NCI-H1417 treated with DMSO at 0.1 percent for 48 hours (cell line): ENCODE measurements around the gene SUSD3.
"Not testable (repeated sequence)": the region's sequence is repeated elsewhere in the genome, so short reads cannot be mapped to it uniquely, and the experiment has no call there.

ENCODE experiments used
- DNase-seq: peaks from one replicate; lab custom pipeline; 2025; lab: John Stamatoyannopoulos, UW

Gene SUSD3

DNA sequence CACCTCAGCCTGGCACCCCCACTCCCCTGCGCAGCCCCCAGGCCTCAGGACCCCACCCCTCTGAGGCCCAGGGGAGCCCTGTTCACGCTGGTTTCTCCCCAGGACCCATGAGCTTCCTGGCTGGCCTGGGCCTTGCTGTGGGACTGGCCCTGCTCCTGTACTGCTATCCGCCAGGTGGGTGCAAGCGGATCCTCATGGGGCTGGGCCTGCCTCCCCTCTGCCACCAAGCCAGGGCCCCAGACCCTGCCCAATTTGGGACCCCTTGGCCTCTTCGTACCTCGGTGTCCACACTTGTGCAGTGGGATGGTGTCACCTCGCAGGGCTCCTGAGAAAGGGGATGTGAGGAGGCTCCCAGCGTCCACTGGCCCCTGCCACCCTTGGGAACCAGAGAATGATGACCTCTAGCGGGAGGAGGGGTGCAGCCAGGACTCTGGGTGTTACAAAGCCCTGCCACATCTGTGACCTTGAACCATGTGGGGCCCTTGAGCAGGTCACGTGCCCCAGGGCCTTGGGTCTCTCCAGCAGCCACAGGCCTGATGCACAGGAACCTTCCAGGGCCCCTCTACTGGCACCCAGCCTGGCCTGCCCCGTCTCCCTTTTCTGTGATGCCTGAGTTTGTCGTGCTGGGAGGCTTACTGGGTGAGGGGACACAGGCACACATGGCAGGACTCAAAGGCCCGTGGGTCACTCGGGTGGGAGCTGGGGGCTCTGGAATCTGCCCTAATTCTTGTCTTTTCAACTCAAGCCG lies 53.8 kb downstream of the SUSD3 start:
- DNase-seq: no peak

DNA sequence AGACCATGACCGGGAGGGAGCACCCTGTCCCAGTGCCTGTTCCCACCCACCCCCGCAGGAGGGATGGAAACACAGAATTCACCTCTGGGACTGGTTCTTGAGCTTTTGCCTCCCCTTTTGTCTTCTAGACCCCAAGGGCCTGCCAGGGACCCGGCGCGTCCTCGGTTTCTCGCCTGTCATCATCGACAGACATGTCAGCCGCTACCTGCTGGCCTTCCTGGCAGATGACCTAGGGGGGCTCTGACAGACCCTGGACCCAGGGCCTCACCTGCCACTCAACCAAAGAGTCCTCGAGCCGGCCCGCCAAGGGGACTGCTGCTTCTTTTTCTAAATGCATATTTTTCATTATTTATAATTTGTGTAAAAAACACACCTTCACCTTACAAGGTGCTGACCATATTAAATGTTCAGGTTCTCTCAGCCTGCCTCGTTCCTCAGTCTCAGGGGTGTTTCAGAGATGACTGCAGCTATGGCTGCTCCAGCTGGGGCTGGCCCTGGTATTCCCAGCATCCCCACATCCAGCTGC lies 54.4 kb downstream of the SUSD3 start:
- no peak for DNase-seq

DNA sequence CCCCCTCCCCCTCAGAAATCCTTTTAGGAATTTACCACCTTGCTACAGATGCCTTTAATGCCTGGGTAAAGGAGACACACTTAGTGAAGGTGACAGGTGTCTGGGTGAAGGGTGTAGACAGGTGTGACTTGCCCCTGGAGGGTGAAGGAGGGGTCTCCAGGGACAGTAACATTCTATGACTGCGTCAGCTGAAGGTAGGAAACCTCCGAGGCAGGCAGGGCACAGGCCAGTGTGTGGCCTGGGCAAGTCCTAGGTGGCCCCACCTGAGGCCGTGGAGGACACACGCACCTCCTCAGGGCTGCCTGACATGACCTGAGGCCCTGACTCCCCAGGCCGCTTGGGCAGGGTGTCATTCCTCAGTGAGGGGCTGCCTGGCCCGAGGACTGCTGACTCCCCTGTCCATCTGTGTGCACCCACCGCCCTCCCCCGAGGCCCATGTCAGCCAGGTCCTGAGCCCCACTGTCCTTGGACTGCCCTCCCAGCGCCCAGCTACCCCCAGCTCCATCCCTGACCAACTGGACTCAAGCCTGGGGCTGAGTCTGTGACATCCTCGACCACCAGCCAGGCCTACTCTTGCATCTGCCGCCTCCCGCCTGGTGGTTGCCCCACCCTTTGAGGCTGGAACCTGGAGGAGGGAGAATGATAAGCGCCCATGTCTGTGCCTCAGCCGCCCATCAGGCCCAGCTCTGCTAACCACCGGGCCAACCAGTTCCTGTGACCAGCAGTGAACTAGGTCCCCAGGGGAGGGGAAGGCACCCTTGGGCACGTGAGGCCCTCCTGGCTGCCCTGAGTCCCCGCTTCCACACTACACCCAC lies 55.9 kb downstream of the SUSD3 start:
- no peak for DNase-seq

DNA sequence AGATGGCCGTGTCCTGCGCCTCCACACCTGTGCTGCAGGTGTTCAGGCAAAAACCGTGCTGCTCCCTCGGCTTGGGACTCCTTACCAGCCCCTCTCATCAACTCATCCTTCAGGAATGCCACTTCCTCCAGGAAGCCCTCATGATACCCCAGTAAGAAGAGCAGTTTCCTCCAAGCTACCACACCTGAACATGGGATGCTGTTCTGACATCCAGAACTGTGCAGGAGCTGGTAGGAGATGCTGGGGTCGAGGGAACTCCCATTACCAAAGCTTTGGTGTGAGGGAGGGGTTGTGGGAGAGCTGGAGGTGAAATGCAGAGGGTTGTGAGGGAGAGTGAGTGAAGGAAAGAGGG lies 56.5 kb downstream of the SUSD3 start:
- DNase-seq: no peak

DNA sequence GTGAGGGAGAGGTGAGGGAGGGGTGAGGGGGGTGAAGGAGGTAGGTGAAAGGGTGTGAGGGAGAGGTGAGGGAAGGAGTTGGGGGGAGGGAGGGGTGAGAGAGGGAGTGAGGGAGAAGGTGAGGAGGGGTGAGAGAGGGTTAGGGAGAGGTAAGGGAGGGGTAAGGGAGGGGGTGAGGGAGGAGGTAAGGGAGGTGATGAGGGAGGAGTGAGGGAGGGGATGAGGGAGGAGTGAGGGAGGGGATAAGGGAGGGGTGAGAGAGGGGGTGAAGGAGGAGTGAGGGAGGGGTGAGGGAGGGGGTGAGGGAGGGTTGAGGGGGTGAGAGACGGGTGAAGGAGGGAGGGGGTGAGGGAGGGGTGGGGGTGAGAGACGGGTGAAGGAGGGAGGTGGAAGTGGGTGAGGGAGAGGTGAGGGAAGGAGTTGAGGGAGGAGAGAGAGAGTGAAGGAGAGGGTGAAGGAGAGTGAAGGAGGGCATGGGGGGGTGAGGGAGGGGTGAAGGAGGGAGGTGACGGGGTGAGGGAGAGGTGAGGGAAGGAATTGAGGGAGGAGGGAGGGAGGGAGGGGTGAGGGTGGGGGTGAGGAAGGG lies 57.1 kb downstream of the SUSD3 start:
- DNase-seq: no peak

DNA sequence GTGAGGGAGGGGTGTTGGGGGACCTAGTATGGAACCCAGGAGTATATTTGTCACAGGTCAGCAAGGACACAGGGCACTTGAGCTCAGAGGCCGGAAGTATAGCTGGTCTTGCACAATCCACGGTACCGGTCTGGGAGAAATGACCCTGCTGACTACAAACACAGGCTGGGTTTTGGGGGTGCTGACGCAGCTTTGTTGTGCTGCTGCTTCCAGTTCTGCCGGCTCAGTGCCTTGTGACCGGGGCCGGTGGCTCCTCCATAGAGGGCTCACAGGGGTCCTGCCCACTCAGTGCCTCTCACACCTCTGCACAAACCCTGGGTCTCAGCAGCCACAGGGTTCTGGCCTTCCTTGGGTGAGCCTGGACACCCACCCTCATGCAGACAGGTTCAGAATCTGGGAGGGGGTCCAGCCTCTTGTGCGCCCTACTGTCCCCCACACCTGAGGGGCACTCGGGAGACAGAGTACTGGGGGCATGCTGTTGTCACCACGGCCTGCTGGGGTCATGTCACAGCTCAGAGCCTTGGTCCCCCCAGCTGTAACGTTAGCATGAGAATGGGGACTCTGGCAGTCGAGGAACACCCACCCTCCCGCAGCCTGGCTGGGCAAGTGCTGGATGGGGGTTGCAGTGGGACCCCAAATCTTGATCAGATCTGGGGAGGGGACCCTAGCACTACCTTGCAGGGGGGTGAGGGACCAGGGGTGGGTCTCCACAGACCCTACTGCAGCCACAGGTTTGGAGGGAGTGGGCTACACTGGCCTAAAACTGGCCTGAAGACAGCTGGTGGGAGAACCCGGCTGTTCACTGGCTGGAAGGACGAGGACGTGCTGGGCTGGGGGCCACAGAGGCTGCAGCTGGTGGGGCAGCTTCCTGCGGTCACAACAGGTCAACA lies 57.8 kb downstream of the SUSD3 start:
- DNase-seq: no peak

DNA sequence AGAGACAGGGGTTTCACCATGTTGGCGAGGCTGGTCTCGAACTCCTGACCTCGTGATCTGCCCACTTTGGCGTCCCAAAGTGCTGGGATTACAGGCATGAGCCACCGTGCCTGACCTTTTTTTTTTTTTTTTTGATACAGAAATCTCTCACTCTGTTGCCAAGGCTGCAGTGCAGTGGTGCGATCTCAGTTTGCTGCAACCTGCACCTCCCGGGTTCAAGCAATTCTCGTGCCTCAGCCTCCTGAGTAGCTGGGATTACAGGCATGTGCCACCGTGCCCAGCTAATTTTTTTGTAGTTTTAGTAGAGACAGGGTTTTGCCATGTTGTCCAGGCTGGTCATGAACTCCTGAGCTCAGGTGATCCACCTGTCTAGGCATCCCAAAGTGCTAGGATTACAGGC lies 59.0 kb downstream of the SUSD3 start:
- not testable (repeated sequence) for DNase-seq

DNA sequence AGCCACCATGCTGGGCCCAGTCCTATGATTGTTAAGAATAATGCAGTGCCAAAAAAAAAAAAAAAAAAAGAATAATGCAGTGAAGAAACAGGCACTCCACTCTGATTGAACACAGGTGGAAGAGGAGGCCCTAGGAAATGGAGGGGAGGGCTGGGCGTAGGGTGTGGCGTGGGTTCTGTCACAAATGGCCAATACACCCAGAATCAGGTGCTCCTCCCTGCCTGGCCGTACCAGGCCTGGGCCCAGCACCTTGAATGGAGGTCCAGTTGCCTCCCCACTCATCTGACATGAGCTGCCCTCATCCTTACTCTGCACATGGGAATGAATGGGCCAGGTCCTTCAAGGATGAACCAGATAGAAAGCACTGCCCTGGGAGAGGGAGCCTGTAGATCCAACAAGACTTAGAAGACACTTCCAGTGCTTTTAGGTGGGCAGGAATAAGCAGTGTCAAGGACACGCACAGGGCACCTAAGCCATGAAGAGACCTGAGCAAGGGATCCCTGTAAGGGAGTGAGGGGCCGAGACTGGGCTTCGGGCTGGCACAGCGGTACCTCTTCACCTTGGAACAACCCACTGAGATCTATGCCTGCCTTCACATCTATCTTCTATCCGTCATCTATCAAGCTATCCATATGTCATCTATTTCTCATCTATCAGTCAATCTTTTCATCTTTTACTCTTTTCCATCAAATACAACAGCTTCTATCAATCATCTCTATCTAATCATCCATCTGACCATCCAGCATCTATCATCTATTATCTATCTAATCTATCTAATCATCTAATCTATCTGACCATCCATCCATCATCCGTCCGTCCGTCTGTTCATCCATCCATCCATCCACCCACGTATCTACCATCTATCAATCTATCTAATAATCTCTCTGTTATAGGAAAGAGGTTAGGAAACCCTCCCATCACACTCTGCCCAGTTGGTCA lies 59.7 kb downstream of the SUSD3 start:
- no peak for DNase-seq

DNA sequence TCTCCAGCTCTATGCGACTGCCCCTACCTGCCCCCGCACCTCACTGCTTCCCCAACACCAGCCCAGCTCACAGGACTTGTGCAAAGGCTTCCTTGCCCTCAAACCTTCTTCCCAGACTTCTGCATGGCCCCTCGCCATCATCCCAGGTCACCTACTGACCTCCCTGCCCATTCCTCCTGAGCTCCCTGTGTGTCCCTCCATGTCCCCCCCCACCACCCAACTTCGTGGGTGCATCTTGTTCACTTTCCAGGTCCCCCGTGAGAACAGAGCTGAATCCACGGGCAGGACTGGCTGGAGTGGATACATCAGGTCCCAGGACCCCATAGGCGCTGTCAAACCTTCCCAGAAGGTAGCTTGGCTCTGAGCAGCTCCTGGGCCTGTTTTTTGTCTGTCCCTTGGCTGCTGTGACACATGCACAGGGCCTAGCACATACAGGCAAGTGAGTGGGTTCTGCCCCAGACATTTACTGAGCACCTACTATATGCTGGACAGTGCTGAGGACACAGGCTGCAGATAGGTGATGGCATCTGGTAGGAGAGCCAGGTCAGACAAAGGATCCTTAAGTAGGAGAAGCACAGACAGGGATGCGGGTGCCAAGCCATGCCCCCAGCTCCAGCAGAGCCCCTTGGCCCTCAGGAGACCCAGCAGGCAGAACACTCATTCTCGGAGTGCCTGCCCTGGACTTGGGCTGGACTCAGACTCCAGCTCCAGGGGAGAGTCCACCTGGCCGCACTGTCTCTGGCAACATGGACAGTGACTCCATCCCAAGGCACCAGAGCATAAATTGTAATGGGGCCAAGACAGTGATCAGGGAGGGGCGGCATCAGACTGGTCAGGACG lies 60.6 kb downstream of the SUSD3 start:
- no peak for DNase-seq

DNA sequence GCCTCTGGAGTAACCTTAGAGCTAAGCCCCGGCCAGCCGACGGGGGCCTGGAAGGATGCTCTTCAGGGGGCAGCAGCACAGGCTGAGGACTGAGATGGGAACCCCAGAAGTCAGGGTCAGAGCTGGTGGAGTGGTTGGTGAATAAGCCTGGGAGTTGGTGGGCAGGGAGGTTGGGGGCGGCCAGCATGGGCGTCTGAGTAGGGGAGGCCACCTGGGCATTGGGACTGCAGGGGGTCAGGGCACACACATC lies 61.1 kb downstream of the SUSD3 start:
- no peak for DNase-seq

DNA sequence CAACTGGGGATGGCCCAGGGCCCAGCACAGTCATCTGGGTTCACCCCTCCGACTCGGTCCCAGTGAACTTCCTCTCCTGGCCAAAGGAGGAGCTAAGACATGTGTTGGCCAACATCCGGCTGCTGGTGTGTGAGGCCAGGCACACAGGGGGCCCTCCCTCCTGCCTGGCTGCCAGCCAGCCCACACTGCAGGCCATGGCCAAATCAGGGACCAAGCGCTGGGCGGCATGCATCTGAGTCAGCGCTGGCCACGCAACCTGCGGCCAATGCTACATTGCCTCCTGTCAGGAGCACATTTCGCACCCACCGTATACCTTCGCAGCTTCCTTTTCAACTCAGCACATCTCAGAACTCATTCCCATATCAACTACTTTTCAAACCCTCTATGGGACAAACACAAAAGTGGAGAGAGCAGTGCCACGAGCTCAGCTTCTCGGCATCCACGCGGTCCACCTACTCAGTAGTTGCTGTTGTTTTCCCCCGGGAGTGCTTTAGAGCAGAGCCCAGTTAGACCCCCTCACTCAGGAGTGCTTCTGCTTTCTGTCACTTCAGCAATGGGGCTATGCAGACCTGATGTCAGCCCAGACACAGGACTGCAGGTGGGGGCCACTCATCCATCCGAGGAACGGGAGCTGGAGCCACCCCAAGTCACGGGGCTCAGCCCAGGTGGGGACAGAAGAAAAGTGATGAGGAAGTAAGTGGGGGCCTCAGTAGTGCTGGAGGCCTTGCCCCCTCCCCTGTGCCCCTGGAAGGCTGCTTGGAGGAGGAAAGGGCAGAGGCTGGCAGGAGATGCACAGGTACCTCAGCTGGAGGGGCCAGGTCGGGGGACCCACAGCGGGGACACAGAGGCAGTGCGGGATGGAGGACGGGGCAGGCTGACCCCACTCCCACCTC lies 61.7 kb downstream of the SUSD3 start:
- no peak for DNase-seq

DNA sequence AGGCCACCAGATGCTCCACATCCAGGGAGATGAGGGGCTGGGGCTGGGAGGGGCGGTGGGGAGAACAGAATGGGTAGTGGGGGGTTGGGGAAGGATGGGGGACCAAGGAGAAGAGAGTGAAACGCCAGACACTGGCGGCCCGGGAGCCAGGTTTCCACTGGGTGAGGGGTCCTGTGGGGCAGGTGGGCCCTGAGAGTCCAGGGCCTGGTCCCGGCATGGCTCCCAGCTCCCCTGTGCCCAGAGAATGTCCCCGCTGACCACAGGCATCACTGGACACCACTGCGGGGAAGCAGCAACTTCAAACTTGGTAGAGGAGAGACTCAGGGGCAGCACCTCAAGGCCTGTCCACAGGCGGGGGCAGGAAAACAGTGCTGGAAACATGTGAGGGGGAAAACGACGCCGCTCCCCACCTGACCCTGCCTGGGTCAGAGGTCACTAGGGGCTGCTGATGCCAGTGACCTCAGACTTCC lies 62.4 kb downstream of the SUSD3 start:
- no peak for DNase-seq

DNA sequence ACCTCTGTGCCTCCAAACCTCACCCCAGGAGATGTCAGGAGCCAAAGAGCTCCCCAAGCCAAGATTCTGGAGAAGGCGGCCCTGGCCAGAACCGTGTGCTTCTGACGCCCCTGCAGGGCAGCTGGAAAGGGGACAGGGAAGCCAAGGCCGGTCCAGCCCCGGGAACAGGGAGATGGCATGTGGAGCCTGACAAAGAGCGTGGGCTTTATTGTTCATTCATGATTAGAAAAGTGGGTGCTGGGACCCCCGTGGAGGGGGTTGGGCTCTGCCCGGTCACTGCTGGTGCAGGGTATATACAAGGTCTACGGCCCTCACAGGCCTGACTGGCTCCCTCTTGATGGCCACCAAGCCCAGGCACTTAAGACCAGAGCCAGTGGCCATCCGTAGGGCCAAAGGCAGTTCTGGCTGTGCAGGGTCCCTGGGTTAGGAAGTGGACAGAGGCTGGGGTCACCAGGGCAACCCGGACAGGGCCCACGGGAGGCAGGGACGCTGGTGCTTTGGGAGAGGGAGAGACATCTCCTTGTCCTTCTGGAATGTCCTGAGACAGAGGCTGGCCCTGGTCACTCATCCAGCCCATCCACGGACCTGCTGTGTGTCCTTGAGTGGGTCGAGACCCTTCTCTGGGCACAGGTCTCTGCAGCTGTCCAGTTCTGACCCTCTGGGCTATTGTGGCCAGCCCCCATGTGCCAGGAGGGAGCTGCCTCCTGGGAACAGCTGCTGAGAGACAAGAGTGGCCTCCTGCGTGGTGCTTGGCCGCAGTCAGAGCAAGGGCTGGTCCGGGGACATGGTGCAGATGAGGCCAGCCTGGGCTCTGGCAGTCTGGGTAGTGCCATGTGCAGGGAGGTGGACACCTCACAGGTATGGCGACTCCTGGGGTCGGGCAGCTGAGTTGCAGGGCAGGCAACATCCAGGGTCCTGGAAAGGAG lies 63.1 kb downstream of the SUSD3 start:
- DNase-seq: no peak

DNA sequence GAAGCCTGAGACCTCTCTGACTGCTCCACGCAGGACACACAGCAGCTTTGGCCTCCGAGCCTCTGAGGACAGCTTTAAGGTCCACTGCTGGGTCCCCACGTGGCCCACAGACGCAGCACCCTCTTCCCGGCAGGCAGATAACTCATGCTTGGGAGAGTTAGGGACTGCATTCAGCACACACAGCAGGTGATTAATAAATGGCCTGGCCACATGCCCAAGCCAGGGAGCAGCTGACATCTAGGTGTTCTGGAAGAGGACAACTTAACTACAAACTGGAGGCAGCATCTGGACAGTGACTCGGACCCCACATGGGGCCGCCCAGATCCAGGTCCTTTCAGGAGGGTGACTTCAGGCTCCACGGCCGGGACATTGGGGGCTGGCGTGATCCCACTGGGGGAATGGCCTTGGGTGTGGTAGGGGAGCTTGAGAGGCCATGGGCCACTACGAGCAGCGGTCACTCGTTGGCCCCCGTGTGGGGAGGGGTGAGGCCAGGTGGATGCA lies 64.3 kb downstream of the SUSD3 start:
- no peak for DNase-seq

DNA sequence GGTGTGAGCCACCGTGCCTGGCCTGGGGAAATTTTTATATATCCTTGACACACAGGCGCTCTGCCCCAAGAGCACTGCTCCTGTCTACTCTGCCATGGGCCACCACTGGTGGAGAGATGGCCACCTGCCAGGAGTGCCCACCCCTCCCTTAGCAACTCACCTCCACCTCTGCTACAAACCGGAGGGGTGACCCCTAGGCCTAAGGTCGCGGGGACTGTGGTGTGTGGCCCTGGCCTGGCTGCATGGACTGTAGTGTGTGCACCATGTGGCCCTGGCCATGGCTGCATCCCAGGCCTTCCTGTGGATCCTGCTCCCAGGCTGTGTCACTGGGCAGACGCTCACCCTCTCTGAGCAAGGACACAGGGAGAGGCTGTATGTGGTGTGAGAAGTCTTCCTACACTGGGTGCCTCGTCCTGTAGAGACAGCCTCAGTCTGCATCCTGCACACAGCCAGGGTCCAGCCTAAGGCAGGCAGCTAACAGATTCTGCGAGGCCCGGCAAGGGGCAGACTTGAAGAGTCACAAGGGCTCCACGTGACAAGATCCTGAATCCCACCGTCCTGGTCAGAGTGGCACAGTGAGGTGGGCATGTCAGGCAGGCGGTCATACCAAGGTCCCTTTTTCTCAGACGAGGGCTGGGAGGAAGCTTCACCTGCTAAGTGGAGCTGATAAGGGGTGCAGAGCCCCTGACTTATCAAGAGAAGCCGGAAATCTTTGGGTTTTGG lies 65.2 kb downstream of the SUSD3 start:
- DNase-seq: no peak

DNA sequence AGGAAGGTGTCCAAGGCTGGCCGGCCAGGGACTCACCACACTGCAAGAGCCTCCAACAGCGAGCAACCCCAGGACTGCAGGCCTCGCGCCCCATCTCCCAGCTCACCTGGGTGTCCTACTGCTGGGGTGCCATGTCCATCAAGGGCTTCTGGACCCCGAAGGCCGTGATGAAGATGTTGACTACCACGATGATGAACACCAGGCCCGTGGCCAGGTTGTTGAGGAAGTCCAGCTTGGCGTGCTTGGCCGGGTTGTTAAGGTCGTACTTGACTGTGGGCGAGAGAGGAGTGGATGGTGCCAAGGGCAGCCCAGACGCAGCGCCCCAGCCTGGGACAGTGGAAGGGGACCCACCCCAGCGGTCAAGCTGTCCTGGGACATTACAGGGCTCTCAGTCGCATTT lies 66.3 kb downstream of the SUSD3 start:
- no peak for DNase-seq

DNA sequence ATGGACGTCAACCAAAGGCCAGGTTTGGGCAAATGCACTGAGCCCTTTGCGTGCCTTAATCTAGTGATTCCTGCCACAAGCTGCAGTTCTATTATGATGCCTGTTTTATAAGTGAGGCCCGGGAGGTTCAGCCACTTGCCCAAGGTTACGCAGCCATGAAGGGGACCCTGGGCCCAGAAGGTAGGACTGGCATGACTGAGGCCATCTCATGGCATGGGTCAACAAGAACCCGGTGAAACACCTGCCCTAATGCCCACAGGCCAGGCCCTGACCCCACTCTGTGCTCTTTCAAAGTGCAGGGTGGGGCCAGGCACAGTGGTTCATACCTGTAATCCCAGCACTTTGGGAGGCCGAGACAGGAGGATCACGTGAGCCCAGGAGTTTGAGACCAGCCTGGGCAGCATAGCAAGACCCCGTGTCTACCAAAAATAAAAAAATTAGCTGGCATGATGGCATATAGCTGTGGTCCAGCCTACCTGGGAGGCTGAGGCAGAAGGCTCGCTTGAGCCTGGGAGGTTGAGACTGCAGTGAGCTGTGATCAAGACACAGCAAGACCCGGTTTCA lies 66.9 kb downstream of the SUSD3 start:
- no peak for DNase-seq
